ENCODE data around the gene CCT8L2.
"Not testable (repeated sequence)": the region's sequence is repeated elsewhere in the genome, so short reads cannot be mapped to it uniquely, and the experiment has no call there.

The CCT8L2 gene

DNA sequence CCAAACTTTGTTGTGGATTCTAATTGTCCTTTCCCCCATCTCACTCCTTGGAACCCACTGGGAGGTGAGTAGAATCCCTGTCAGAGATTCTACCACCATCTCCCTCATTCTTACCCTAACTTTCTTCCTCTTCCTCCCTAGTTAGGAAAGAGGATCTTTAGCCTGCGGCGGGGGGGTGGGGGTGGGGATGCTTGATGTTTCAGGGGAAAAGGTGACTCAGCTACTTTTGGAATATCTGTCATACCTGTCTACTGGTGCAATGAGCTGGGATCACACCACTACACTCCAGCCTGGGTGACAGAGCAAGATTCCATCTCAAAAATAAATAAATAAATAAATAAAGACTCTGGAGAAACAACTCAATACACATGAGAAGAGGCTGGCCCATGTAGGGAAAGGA is 6.4 kb downstream of the CCT8L2 start:
- TF ChIP-seq, protein P1, sequence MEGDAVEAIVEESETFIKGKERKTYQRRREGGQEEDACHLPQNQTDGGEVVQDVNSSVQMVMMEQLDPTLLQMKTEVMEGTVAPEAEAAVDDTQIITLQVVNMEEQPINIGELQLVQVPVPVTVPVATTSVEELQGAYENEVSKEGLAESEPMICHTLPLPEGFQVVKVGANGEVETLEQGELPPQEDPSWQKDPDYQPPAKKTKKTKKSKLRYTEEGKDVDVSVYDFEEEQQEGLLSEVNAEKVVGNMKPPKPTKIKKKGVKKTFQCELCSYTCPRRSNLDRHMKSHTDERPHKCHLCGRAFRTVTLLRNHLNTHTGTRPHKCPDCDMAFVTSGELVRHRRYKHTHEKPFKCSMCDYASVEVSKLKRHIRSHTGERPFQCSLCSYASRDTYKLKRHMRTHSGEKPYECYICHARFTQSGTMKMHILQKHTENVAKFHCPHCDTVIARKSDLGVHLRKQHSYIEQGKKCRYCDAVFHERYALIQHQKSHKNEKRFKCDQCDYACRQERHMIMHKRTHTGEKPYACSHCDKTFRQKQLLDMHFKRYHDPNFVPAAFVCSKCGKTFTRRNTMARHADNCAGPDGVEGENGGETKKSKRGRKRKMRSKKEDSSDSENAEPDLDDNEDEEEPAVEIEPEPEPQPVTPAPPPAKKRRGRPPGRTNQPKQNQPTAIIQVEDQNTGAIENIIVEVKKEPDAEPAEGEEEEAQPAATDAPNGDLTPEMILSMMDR (IDR thresholded peaks at IDR 0.05; ENCODE audit: extremely low read depth, missing control alignments): no peak

DNA sequence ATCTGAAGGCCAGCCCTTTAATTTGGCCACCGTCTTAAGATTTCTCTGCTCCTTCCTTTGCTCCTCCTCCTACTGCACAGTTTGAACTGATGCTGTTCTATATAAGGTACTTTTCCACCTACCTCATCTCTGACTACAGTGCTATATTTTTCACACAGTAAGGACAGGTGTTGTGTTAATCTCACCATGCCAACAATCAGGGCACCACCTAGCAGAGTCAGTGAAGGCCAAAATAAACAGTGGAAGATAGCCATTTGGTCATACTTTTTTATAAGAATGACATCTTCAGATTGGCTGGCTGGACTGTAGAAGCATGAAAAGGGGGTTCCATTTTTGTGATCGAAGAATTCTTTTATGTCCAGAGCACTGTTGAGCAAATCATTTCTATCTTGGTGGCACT is 11.7 kb downstream of the CCT8L2 start:
- DNase-seq (ENCODE audit: low spot score): not testable (repeated sequence)

More for the DNA sequence above, 6.4 kb downstream of the CCT8L2 start:
- no peak for DNase-seq (ENCODE audit: low spot score)

GRCh38 chr22:16569240-16569834 is 23.3 kb downstream of the CCT8L2 start:
- not testable (repeated sequence) for DNase-seq (ENCODE audit: low spot score)

DNA sequence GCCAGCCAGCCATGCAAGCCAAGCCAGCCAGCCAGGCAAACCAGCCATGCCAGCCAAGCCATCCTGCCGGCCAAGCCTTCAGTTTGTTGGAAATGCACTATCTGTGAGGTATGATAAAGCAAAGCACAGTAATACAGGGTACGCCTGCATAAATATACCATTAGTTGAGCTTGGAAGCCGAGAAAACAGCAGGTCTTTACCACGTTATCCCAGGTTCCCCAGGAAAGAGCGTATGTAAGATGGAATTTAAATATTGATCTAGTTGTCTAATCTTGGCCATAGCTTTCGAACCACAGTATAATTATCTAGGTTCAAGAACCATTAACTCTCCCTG is 24.2 kb downstream of the CCT8L2 start:
- DNase-seq (ENCODE audit: low spot score): no peak
- TF ChIP-seq, protein P1 (IDR thresholded peaks at IDR 0.05; ENCODE audit: extremely low read depth, missing control alignments): no peak

GRCh38 chr22:16567617-16568424 is 24.8 kb downstream of the CCT8L2 start:
- DNase-seq (ENCODE audit: low spot score): not testable (repeated sequence)

- not testable (repeated sequence) for DNase-seq (ENCODE audit: low spot score)
Observed at GRCh38 chr22:16566421-16567151, 26.0 kb downstream of the CCT8L2 start.

- not testable (repeated sequence) for DNase-seq (ENCODE audit: low spot score)
Observed at GRCh38 chr22:16565585-16566420, 26.8 kb downstream of the CCT8L2 start.

DNA sequence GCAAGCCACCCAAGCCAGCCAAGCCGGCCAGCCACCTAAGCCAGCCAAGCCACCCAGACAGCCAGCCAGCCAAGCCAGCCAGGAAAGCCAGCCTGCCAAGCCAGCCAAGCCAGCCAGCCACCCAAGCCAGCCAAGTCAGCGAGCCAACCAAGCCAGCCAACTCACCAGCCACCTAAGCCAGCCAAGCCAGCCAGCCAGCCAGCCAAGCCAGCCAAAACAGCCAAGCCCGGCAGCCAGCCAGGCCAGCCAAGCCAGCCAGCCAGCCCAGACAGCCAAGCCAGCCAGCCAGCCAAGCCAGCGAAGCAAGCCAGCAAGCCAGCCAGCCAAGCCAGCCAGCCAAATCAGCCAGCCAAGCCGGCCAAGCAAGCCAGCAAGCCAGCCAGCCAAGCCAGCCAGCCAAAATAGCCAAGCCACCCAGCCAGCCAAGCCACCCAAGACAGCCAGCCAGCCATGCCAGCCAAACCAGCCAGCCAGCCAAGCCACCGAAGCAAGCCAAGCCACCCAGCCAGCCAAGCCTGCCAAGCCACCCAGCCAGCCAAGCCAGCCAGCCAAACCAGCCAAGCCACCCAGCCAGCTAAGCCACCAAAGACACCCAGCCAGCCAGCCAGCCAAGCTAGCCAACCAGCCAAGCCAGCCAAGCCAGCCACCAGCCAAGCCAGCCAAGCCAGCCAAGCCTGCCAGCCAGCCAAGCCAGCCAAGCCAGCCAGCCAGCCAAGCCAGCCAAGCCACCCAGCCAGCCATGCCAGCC is 27.6 kb downstream of the CCT8L2 start:
- not testable (repeated sequence) for DNase-seq (ENCODE audit: low spot score)

DNA sequence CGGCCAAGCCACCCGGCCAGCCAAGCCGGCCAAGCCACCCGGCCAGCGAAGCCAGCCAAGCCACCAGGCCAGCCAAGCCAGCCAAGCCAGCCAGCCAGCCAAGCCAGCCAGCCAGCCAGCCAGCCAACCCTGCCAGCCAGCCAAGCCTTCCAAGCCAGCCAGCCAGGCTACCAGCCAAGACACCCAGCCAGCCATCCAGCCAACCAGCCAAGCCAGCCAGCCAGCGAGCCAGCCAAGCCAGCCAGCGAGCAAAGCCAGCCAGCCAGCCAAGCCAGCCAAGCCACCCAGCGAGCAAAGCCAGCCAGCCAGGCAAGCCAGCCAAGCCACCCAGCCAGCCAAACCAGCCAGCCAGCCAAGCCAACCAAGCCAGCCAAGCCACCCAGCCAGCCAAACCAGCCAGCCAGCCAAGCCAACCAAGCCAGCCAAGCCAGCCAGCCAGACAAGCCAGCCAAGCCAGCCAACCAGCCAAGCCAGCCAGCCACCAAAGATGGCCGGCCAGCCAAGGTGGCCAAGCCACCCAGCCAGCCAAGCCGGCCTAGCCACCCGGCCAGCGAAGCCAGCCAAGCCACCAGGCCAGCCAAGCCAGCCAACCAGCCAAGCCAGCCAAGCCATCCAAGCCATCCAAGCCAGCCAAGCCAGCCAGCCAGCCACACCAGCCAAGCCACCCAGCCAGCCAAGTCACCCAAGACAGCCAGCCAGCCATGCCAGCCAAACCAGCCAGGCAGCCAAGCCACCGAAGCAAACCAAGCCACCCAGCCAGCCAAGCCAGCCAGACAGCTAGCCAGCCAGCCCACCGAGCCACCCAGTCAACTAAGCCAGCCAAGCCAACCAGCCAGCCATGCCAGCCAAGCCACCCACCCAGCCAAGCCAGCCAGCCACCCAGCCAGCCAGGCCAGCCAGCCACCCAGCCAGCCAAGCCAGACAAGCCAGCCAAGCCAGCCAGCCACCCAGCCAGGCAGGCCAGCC is 28.8 kb downstream of the CCT8L2 start:
- TF ChIP-seq, protein P1 (IDR thresholded peaks at IDR 0.05; ENCODE audit: extremely low read depth, missing control alignments): no peak
- DNase-seq (ENCODE audit: low spot score): no peak
